Liver (tissue), 3 donors: ENCODE measurements around the gene CUL1.

ENCODE experiments used
- CTCF ChIP-seq: fragments of 150-350 bp; IDR thresholded peaks from 2 replicates; pipeline ENCODE4 v1.5.1; 2017; ENCODE audit warnings: improper control_type of control experiment, low read depth, low read length; ENCODE audit not compliant: missing input control
- TAF1 ChIP-seq: conservative IDR thresholded peaks from 2 replicates; pipeline ENCODE4 v1.6.1; 2016; ENCODE audit warnings: antibody characterized with exemption, mild to moderate bottlenecking
- donor health status: healthy.
- donor health status: healthy.

DNA sequence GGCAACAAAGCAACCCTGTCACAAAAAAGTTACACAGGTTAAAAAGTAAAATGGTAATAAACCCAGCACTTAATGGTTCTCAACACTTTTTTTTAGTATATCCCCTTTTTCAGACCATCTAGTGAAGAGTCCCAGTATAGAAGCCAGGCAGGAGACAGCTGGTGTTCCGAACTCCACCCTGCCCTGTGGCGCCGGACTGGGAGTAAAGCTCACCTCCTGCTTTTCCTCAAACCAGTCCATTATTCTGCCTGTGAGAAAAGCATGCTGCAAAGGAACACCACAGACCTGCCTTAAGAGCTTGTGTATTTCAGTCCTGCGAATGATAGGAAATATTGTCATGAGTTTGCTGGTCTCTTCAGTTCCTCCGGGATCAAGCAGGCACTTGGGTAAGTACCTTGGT is 104.4 kb downstream of the CUL1 start:
- no peak for TF ChIP-seq CTCF
- TF ChIP-seq TAF1 = no peak
